Lower leg skin (tissue), 4 donors: ENCODE results near the gene PCSK6. TPM values are rescaled to one million over a fixed set of nuclear protein-coding genes. Genes with fewer than 3 reads are reported as not detected.

Source experiments
- DNase-seq, 2 donors: peaks; one replicate each; pipeline ENCODE4 v3.0.0-alpha.2; 2019; ENCODE audit warnings: low spot score in 2 of 2
- H3K4me3 ChIP-seq: fragments of 200-600 bp; sonication (generic); 2 replicates; pipeline ENCODE4 v1.5.1; 2017; ENCODE audit warnings: mild to moderate bottlenecking, low read depth; ENCODE audit not compliant: poor library complexity, severe bottlenecking
- CTCF ChIP-seq, 3 donors: fragments of 450-650 bp; IDR thresholded peaks; one replicate each; pipeline ENCODE4 v1.5.1; 2016; ENCODE audit warnings: antibody characterized with exemption in 3 of 3, mild to moderate bottlenecking in 3 of 3, moderate library complexity in 2 of 3
- POLR2A ChIP-seq, 2 donors: fragments of 450-650 bp; IDR thresholded peaks; one replicate each; pipeline ENCODE4 v1.6.1; 2016 to 2017; ENCODE audit warnings: antibody characterized with exemption in 2 of 2, mild to moderate bottlenecking in 1 of 2, moderate library complexity in 1 of 2
- WGBS, 2 donors: methylation state at CpG; one replicate each; pipeline ENCODE4 v1.1.5; 2018; 5-methylcytosine and 5-hydroxymethylcytosine counted together
- intact Hi-C: fragments of 100-400 bp; cut with DNase I; formaldehyde crosslinking; loops from one replicate; pipeline ENCODE4 v1.15.0; 2023; ENCODE audit warnings: low total_unique reads
- total RNA-seq, 4 donors: library from RNA; depleted of rRNA; stranded (reverse); fragments of >200 nt; gene quantifications; one replicate each; pipeline ENCODE4 v1.1.0, GENCODE V29; 2016

The PCSK6 gene
- total RNA-seq, 4 donors from 2014 or later: 20.1 to 45.4 (median 30.4) TPM

GRCh38 chr15:101399431-101399830 is 90.1 kb downstream of the PCSK6 start:
- intact Hi-C loops: no loop called here
- no peak overlapping the region for H3K4me3 ChIP-seq
- TF ChIP-seq POLR2A (IDR thresholded peaks at IDR 0.05): no peak
- no peak for TF ChIP-seq CTCF (IDR thresholded peaks at IDR 0.05)
- 57 to 86% methylated on average over 6 of the region's 6 CpGs for WGBS, 2 donors
- peak in 1 of 2 donors; percentile 62 for DNase-seq

GRCh38 chr15:101398247-101398646 is 91.3 kb downstream of the PCSK6 start:
- DNase-seq: peak in 1 of 2 donors; percentile 80
- intact Hi-C loops: no loop called here
- 90 to 93% methylated on average over 24 of the region's 24 CpGs for WGBS, 2 donors
- H3K4me3 ChIP-seq: no peak overlapping the region
- no peak for TF ChIP-seq POLR2A (IDR thresholded peaks at IDR 0.05)
- no peak for TF ChIP-seq CTCF (IDR thresholded peaks at IDR 0.05)

DNA sequence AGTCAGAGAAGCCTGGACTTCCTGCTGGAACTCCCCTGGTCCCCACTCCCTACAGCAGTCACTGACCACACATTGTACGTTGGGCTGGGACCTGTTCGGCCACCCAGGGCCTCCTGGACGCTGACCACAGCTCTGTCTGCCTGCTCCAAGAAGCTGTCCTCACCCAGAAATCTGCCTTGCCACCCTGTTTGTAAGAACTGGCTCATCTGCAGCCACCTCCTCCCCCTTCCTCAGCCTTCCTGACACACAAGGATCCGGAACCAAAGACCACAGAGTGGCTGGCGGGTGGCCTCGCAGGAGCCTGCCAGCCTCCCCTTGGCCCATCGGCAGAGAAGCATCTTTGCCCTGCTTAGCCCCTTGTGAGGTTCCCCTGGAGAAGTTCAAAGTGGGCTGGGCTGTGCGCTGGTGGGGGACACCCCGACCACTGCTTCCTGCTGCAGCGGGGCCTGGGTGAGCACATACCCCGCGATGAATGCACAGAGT is 91.9 kb downstream of the PCSK6 start:
- 71 to 82% methylated on average over 9 to 11 of the region's 12 CpGs for WGBS, 2 donors
- intact Hi-C loops: no loop called here
- peak in 1 of 2 donors; percentile 56 for DNase-seq
- TF ChIP-seq CTCF (IDR thresholded peaks at IDR 0.05): no peak
- no peak for TF ChIP-seq POLR2A (IDR thresholded peaks at IDR 0.05)
- H3K4me3 ChIP-seq: no peak overlapping the region

DNA sequence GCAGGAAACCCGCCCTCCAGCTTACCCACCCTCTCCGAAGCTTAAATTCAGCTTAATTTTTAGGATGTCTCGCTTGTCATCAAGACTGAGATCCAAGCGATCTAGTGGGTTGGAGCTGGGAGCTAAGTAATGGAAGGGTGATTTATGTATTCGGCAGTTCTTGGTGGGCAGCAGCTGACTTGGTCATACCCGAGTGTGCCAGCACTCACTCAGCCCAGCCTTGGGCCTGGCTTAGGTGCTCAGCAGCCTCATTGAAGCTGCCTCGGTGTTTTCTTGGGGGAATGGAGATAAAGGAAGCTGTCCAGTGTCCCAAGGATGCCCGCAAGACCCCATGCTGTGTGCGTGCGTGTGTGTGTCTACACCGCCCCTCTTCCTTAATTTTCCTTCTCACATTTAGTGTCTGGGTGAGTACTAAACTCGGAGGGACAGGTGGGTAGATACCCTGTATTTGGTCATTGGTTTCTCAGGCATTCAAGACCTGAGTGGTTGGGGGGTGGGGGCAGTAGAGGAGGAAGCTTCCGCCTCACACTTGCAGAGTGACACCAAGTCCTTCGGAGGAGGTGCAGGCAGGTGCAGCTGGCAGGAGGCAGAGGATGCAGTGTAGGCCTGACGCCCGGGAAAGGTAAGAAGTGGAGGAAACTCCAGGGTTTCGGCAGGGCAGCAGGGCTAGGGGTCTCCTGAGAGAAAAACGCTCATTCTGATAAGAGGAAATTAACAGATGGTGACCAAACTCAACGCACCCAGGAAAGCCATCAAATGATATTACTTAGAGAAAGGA is 92.8 kb downstream of the PCSK6 start:
- peak in 1 of 2 donors; percentile 70 for DNase-seq

GRCh38 chr15:101394654-101395053 is 94.9 kb downstream of the PCSK6 start:
- no peak overlapping the region for H3K4me3 ChIP-seq
- WGBS, 2 donors: 87 to 89% methylated on average over 11 of the region's 11 CpGs
- TF ChIP-seq CTCF (IDR thresholded peaks at IDR 0.05) (no peak), POLR2A (IDR thresholded peaks at IDR 0.05) (no peak)
- no peak for DNase-seq
- intact Hi-C loops: no loop called here

More for the DNA sequence above, 92.8 kb downstream of the PCSK6 start:
- TF ChIP-seq POLR2A (IDR thresholded peaks at IDR 0.05) (no peak), CTCF (IDR thresholded peaks at IDR 0.05) (no peak)
- intact Hi-C loops: no loop called here
- no peak overlapping the region for H3K4me3 ChIP-seq
- WGBS, 2 donors: 78 to 88% methylated on average over 19 of the region's 19 CpGs
